Measurements from ENCODE around the gene PEX5L.

DNA sequence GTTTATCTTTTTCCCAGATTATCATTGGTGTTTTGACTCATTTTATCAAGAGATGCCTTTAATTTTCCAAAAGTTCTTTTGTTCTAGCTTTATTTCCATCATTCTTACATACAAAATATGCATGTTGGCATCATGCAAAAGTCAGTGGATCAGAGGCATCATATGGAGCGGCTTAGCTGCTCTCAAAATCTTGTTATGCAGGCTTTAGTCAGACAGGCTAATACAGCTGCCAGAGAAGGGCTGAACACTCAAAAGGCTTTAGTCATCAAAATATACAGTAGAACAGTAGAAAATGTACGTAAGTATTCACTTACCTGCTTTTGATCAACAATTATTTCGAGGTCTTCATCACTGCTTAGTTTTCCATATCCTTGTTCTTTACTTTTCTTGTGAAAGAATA, 65.5 kb downstream of the PEX5L start:
- TF ChIP-seq TAF1 (IDR thresholded peaks at IDR 0.05; ENCODE audit: borderline replicate concordance, insufficient read depth, low read length) (no peak), POLR2AphosphoS5 (IDR thresholded peaks at IDR 0.05; ENCODE audit: low read depth, low read length) (no peak), REST (IDR thresholded peaks at IDR 0.05; ENCODE audit: insufficient read depth in 1 of 2, low read depth in 2 of 2, low read length in 2 of 2) (no peak), SIN3A (IDR thresholded peaks at IDR 0.05; ENCODE audit: borderline replicate concordance, insufficient read depth, low read length) (no peak), FOXP2 (optimal IDR thresholded peaks at IDR 0.05; ENCODE audit: borderline replicate concordance, extremely low read depth, extremely low read length, insufficient read depth) (no peak)

All from PFSK-1 (cell line).